Activated CD4-positive, alpha-beta T cell treated with anti-CD3 and anti-CD28 coated beads for 24 hours (primary cell): ENCODE measurements around the gene SLC7A14.

Experiments
- DNase-seq, 2 donors: peaks; one replicate each; pipeline ENCODE4 v3.0.0-alpha.2; 2020; ENCODE audit warnings: low read depth in 2 of 2

SLC7A14 gene

GRCh38 chr3:170536712-170537111 lies 49.2 kb downstream of the SLC7A14 start:
- DNase-seq = no peak

- DNase-seq = no peak
Observed at GRCh38 chr3:170534227-170534626, 51.6 kb downstream of the SLC7A14 start.

GRCh38 chr3:170532573-170532972 lies 53.3 kb downstream of the SLC7A14 start:
- DNase-seq = no peak

- no peak for DNase-seq
Observed at GRCh38 chr3:170531657-170532335, 54.1 kb downstream of the SLC7A14 start.

- DNase-seq = no peak
Observed at GRCh38 chr3:170531054-170531453, 54.8 kb downstream of the SLC7A14 start.

- DNase-seq = no peak
Observed at GRCh38 chr3:170529912-170530311, 56.0 kb downstream of the SLC7A14 start.

GRCh38 chr3:170529346-170529745 lies 56.5 kb downstream of the SLC7A14 start:
- DNase-seq = no peak

GRCh38 chr3:170528726-170529125 lies 57.1 kb downstream of the SLC7A14 start:
- DNase-seq = no peak

GRCh38 chr3:170524073-170524472 lies 61.8 kb downstream of the SLC7A14 start:
- no peak for DNase-seq

- DNase-seq = no peak
Observed at GRCh38 chr3:170523248-170523647, 62.6 kb downstream of the SLC7A14 start.

- no peak for DNase-seq
Observed at GRCh38 chr3:170522201-170522600, 63.7 kb downstream of the SLC7A14 start.

GRCh38 chr3:170520996-170521395 lies 64.9 kb downstream of the SLC7A14 start:
- DNase-seq = no peak

- no peak for DNase-seq
Observed at GRCh38 chr3:170517242-170517945, 68.5 kb downstream of the SLC7A14 start.

GRCh38 chr3:170513642-170514041 lies 72.2 kb downstream of the SLC7A14 start:
- DNase-seq = no peak

- no peak for DNase-seq
Observed at GRCh38 chr3:170511371-170511770, 74.5 kb downstream of the SLC7A14 start.

GRCh38 chr3:170508839-170509238 lies 77.0 kb downstream of the SLC7A14 start:
- no peak for DNase-seq

- no peak for DNase-seq
Observed at GRCh38 chr3:170508291-170508690, 77.6 kb downstream of the SLC7A14 start.

GRCh38 chr3:170507063-170507462 lies 78.8 kb downstream of the SLC7A14 start:
- DNase-seq = no peak

- DNase-seq = no peak
Observed at GRCh38 chr3:170506556-170506955, 79.3 kb downstream of the SLC7A14 start.

- no peak for DNase-seq
Observed at GRCh38 chr3:170502297-170502696, 83.6 kb downstream of the SLC7A14 start.

GRCh38 chr3:170500995-170501394 lies 84.9 kb downstream of the SLC7A14 start:
- no peak for DNase-seq

GRCh38 chr3:170500462-170500861 lies 85.4 kb downstream of the SLC7A14 start:
- DNase-seq = no peak

GRCh38 chr3:170499562-170500156 lies 86.2 kb downstream of the SLC7A14 start:
- no peak for DNase-seq
